NCI-H2196 (cell line): ENCODE data around the gene SLC26A3.

Experiments used
- DNase-seq: peaks from one replicate; lab custom pipeline; 2025; ENCODE audit not compliant: unreplicated experiment; lab: John Stamatoyannopoulos, UW

SLC26A3 gene

DNA sequence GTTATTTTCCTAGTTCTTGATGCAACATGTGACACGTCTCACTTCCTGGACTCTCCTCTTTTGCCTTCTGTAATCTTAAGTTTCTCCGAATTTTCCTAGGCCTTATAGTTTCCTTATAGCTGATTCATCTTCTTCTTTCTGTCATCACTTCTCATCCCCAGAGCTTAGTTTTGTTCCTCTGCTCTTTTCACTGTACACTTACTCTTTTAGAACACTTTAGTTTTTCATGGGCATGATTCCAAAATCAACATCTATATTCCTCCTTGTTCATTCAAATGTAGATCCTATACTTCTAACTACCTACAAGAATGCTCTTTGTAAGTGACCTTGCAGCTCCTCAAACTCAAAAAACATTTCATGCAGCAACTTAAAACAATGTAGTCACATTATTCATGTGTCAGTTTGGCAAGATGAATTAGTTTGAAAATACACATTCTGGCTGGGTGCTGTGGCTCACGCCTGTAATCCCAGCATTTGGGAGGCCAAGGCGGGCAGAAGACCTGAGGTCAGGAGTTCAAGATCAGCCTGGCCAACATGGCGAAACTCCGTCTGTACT is 13.1 kb upstream of the SLC26A3 start:
- DNase-seq = no peak

DNA sequence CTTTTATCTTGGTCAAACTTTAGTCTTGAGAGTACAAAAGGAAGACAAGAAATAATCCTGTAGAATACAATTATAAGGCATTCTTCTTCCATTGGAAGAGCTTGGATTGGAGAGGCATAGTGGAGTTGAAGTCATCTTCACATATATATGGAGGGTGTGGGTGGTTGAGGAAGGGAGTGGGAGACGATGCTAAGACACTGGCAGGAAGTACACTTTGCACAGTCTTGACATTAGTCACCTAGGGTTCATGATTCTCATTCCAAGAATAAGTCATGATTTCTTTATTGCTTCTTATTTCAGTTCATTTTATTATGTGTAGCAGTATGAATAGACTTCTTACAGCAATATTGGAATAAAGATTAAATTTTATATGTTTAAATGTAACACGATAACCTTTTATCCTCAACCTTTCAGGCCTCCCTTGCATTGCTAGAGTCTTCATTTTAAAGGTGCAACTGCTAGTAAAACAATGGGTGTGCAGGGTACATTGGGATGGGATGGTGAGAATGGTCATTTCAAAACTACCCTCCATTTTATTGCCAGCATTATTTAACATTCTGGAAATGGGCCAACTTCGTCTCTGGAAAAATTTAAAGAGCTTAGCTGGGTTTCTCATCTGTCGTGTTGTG is 12.3 kb upstream of the SLC26A3 start:
- DNase-seq = no peak

DNA sequence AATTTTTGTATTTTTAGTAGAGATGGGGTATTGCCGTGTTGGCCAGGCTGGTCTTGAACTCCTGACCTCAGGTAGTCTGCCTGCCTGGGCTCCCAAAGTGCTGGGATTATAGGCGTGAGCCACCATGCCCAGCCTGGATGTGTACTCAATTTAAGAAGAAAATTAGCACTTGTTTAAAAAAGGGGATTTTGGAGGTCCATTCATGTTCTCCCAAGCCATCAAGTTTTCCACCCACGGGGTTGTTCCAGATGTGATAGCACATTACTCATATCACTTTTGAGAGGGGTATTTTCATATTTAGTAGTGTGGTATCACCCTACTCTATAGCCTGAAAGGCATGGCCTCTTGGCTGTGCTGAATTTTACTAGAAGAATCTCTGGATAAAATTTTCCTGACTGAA is 10.5 kb upstream of the SLC26A3 start:
- DNase-seq = no peak

DNA sequence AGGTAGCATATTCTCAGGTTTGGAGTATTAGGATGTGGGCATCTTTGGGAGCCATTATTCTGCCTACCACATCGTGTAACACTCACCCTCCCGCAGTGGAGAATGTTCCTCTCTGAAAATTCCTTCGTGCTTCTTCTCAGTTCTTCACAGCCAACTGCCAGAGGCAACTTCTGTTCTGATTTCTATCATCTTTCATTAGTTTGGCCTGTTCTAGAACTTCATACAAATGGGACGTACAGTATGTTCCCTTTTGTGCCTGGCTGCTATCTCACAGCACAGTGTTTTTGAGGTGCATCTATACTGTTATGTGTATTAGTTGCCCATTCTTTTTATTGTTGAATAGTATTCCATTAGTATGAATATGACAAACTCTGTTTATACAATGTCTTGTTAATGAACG is 8.9 kb upstream of the SLC26A3 start:
- no peak for DNase-seq

DNA sequence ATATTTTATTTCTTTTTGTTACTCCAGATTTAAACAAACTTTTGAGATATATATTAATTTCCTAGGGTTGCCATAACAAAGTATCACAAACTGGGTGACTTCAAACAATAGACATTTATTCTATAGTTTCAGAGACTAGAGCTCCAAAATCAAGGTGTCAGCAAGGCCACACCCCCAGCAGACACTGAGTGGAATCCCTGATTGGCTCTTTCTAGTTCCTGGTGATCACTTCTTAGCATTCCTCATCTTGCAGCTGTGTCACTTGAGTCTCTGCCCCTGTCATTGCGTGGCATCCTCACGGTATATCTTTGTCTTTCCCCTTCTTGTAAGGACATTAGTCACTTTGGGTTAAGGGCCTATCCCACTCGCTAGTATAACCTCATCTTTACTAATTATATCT is 7.6 kb upstream of the SLC26A3 start:
- DNase-seq = no peak

DNA sequence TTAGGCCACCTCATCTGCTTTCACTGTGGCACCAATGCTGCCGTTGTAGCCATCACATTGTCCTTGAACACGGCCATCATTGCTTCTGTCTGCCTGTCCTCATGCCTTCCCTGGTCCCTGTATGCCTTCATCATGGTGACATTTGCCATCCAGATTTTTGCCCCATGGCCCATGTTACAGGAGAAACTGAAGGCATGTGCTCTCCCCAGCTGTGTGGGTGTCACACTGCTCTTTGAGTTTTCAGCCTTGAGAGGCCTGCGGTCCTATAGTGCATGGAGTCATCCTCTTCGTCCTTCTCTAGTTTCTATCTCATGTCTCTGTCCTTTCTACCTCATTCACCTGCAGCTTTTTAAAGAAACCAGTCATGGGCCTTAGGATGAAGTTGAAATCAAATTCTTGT is 6.2 kb upstream of the SLC26A3 start:
- DNase-seq = no peak

DNA sequence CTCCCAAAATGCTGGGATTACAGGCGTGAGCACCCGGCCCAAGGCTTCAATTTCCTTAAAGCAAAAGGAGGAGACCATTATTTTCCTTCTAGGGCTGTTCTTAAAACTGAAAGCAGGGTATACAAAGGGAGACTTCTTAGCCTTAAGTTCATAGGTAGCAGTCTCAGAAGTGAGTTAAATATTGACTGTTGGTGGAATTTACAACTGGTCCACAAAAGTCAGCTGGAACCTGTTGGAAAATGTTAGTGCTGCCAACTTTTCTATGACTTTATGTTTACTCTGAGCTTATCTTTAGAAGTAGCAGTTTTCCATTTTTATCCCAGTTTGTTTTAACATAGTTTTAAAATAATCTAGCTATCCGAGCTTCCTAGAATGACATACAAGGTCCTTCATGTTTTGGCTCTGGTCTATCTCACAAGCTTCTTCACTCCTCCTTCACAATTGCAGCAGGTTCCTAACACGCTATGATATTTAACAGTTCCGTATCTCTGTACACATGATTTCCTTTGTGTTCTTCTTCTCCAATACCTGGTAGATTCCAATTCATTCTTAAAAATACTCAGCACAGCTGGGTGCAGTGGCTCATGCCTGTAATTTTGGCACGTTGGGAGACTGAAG is 3.3 kb downstream of the SLC26A3 start:
- DNase-seq = no peak

DNA sequence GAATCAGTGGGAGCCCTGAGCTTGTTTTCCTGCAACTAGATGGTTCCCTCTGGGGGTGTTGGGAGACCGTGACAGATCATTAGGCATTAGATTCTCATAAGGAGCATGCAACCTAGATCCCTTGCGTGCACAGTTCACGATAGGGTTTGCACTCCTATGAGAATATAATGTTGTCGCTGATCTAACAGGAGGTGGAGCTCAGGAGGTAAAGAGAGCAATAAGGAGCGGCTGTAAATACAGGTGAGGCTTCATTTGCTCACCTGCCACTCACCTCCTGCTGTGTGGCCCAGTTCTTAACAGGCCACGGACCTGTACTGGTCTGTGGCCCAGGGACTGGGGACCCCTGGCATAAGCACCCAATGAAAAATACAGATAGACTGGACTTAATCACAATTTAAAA is 10.7 kb downstream of the SLC26A3 start:
- DNase-seq = no peak

DNA sequence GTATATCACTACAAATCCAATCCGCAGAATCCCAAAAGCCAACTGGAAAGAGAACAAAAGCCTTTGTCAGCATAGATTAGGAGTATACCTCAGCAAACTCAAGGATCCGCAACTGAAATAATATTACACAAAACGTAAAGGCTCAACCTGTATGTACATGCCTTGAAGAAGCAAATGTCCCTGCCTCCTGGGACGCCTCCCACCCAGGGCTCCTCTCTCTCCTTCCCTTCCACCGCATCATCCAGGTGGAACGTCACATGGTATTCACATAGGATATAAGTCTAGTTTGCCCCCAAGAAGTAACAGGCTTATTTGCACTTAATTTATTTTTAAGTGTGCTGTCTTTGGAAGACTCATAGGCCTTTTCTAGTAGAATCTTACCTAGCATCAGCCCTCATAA is 13.4 kb downstream of the SLC26A3 start:
- DNase-seq = no peak

DNA sequence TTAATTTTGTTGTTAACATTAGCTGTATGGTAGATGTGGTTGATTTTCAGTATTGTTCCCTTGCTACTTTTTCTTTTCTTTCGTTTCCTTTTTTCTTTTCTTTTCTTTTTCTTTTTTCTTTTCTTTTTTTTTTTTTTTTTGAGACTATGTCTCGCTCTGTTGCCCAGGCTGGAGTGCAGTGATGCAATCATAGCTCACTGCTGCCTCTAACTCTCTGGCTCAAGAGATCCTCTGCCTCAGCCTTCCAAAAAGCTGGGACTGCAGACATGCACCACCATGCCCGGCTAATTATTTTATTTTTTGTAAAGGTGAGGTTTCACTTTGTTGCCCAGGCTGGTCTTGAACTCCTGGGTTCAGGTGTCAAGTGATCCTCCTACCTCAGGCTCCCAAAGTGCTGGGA is 14.4 kb downstream of the SLC26A3 start:
- no peak for DNase-seq

DNA sequence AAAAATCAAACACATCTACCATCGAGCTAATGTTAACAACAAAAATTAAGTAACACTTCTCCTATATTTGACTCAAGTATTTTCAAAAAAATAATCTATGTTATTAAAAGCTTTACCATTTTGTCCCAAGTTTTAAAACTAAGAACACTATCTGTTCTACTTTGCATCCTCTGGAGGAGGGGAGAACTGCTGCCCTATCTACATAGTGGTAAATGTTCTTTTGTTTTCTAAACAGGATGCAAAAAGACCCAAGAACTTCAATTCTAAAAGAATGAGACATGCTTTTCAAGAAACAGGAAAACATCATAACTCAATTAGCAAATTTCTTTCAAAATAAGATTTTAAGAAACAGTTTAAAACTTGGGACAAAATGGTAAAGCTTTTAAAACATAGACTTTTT is 14.8 kb downstream of the SLC26A3 start:
- DNase-seq = no peak

DNA sequence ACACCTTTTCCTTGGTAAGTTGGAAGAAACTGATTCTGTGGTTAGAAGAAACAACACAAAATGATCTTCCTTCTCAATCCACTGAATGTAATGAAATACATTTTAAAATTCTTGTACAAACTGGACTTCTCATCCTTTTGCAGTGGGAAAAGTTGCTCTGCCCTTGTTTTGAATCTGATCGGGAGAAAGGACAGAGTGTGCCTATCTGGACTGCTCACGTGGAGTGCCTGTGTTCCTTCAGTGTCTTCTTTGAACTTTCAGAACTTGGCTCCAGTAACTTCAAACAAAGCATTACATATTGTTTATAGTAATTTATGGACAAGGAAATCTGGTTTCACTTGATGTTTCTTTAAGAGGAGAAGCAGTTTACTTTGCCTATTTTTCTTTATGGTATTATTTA is 17.1 kb downstream of the SLC26A3 start:
- no peak for DNase-seq

DNA sequence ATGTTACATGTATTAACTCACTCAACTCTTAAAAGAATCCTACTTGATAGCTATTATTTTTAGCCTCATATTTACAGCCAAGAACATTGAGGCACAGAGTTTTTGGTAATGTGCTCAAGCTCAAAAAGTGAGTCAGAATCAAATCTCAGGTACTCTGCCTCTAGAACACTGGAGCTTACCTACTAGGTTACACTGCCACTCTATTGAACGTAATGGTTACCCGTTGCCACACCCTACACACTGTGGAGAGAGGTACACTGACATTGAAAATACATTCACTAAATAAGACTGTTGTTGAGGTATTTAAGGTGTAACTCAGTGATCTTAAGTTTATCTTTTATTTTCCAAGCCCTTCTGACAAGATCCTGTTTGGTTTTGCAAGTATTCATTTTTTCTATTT is 17.9 kb downstream of the SLC26A3 start:
- no peak for DNase-seq

DNA sequence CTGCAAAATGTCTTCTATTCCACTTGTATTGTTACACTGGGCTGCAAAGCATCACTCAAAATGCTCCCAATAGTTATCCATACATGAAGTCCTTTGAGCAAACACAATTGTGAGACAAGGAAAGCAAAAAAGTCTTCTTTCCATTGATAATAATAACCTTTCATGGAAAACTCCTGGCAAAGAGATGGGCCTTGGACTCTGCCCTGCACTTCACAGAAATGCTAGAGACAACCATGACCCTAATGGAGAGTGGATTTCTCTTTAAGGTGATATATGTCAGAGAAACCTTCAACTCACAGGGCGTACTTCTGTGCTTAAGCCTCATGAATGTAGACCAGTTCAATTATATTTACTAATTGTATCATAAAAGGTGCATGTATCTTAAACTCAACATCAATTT is 19.4 kb downstream of the SLC26A3 start:
- DNase-seq = no peak

DNA sequence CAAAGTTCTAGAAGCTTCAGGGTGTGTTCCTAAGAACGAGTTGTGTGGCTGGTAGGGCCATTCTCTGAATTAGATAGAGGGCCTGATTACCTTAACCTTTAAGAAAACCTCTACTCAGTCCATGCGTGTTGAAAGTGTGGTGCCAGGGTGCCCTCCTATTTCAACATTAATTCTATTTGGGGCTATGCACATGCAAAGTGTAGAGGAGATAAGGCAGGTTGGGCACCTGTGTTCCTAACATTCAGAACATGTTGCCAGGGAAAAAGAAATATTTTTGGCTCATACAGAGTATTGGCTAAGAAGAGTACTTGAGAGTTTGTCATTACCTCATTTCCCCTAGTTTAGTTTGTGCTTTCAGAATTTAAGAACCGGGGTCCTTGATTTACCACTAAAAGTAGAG is 20.6 kb downstream of the SLC26A3 start:
- no peak for DNase-seq

DNA sequence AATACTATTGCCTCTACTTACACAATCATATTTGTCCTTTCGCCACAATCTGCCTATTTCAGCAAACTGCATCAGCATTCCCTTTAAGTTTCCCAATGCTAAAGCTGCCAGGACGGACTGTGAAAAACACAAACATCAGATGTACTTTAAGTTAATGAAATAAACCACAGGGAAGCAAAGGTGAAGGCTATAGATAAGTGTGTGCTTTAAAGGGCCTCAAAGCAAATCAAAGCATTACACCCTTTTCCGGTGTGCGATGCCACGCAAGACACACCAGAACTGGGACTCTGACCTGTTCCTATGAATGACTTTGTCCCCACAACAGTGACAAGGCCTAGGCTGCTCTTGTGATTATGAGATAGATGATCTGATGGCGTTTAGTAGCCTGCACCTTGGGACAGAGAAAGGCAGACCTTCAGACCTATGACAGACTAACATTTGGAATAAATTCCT is 23.4 kb downstream of the SLC26A3 start:
- DNase-seq = no peak

DNA sequence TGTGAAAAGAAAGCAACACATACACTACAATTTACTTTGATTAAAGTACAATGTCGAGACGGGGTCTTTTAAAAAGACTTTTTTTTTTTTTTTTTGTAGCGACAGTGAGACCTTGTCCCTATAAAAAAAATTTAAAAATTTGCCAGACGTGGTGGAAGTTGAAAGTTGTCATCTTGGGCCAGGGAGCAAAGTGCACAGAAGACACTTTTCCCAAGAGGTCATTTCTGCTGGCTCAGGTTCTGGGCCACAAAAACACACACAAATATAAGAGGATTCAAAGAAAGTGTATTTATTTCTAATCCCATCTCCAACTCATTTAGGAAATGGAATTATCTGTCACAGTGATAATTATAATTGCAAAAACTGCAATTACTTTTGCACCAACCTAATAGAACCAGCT is 24.7 kb downstream of the SLC26A3 start:
- no peak for DNase-seq

DNA sequence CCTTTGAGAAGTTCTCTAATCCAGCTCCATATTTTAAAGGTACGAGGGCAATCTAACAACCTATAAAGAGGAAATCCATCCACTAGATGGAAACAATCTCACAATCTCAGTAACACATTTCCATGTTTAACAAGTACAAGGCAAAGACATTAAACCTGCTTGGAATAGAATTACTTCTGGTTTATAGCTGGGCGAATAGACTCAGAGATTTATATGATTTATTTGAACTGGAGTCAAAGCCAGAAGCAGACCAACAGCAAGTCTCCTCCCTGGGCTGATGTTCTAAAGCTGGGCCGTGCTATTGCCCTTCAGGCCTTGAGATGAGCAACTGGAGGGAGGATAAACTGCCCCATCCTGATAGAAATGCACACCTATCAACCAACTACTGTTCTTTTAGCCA is 25.3 kb downstream of the SLC26A3 start:
- no peak for DNase-seq

DNA sequence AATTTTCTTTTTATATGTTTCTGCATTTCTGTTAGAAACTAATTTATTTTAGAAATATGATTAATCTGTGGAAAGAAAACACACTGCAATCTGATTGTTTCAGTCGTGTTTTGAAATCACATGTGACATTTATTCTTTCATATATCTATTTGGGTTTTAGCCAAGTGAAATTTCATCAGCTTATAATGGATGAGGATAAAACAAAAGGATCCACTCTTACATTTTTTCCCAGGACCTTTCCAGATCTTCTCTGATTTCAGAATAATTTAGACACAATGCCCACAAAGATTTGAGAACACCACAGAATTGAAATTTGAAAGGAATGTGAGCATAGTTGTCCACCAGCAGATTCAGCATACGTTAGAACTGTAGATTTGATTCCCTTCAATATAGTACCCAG is 30.0 kb downstream of the SLC26A3 start:
- DNase-seq = no peak

DNA sequence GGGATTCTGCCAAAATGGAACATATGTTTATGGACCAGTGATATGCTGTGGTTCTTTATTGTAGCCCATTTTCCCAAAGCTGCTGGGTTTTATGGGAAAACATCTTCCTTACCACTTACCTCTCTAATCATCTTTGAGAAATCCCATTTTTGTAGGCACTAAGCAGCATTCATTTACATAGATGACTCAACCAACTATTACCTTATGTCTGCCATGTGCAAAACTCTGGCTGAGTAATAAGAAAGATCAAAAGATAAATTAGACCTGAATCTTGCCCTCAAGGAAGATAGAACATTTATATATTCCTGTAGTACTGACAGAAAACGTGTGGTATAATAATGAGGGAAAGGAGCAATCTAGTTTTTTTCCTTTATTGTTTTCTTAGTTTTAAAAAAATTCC is 34.8 kb downstream of the SLC26A3 start:
- DNase-seq = no peak

DNA sequence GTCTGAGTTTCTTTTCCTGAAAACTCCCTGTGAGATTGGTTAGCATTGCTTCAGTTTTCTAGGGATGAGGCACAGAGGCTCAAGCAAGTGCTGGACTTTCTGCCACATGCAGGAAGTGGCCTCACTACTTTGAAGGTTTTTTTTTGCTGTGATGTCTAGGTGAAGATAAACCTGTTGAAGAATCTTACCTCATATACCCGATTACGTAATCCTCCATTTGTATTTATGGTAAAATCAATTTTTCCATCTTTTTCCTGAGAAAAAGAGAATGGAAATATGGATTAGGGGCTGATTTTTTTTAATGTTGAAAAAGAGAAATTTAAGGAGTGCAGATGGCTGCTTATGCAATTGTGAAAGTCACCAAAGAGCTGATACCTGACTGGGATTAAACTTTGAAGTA is 35.6 kb downstream of the SLC26A3 start:
- DNase-seq = no peak

DNA sequence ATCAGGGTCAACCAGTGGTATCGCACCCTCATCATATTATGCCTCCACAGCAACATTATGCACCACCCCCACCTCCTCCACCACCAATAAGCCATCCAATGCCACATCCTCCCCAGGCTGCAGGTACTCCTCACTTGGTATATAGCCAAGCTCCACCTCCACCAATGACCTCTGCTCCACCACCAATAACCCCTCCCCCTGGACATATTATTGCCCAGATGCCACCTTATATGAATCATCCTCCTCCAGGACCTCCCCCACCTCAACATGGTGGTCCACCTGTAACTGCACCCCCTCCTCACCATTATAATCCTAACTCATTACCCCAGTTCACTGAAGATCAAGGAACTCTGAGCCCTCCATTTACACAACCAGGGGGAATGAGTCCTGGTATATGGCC is 44.4 kb downstream of the SLC26A3 start:
- no peak for DNase-seq

DNA sequence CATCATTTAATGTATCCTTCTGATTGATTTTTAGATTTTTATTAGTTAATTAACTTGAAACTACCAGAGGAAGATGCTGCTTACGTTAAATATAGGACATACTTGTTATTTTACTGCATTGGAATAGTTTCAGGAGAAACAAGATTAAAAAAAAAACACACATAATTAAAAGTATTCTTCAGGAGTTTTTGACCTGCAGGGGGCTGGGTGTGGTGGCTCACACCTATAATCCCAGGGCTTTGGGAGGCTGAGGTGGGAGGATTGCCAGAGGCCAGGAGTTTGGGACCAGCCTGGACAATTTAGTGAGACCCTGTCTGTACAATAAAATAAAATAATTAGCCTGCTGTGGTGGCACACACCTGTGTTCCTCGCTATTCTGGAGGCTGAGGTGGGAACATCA is 48.4 kb downstream of the SLC26A3 start:
- DNase-seq = no peak
